Measurements from ENCODE around the gene MACC1. TPM values are rescaled to one million over a fixed set of nuclear protein-coding genes. Genes with fewer than 3 reads are reported as not detected.

MACC1 gene
- polyA plus RNA-seq, 1 of the 3 experiments (the other 2 are of a cell fraction) = not detected

DNA sequence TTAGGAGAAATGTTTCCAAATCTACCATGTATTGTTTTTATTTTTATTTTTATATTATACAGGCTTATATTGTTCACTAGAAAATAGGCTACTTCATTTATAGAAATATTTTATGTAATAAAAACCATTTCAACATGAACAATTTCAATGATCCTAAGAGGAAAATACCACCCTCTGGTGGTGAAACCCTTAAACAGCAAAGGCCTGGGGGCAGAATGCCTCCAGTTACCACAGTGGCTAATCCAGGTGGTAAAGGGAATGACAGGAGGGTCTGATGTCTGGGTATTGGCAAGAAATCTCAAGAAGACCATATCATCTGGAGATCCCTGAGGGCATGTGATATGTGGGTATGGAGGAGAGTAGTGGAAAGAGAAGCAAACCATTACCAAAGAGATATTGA, 19.3 kb downstream of the MACC1 start:
- ChIA-PET POLR2A (no interaction called here), CTCF (interaction anchor here (1.2 to 2.5 kb wide), 3 partner anchors 23 to 165 kb away, joined by 3 to 6 read pairs (median 4); no protein-coding TSS in a partner anchor)
- H3K27me3 ChIP-seq (ENCODE audit: insufficient read depth) = no peaks in the 10 kb centered on the region
- H4K20me1 ChIP-seq (ENCODE audit: insufficient read depth) = no peaks in the 10 kb centered on the region
- no peak overlapping the region for H3K9ac ChIP-seq
- H3K4me2 ChIP-seq = no peak overlapping the region
- peaks cover 0 to 9% of the 10 kb centered on the region in 2 experiments; a peak in 2 of 4 replicates for H3K4me1 ChIP-seq (ENCODE audit: control insufficient read depth in 1 of 2, insufficient read depth in 2 of 2, low read depth in 1 of 2, low read length in 1 of 2)
- H3K27ac ChIP-seq (ENCODE audit: low read depth in 2 of 2, low read length in 1 of 2) = no peak overlapping the region
- no peaks in the 10 kb centered on the region for H3K36me3 ChIP-seq (replicated peaks in 1 of 2; ENCODE audit: control insufficient read depth in 1 of 2, insufficient read depth in 2 of 2, low read length in 1 of 2)
- no peak overlapping the region for H3K4me3 ChIP-seq (ENCODE audit: low read depth in 2 of 2, low read length in 1 of 2)
- peaks cover 7% of the 10 kb centered on the region for H3F3A ChIP-seq (replicated peaks; ENCODE audit: insufficient read depth)
- no peak overlapping the region for H2AFZ ChIP-seq (ENCODE audit: low read depth)
- H3K9me3 ChIP-seq = no peaks in the 10 kb centered on the region
- no peaks in the 10 kb centered on the region for H3K79me2 ChIP-seq (ENCODE audit: insufficient read depth)
- TF ChIP-seq FOSL2 (IDR thresholded peaks at IDR 0.05; ENCODE audit: borderline replicate concordance, low read depth) = no peak
- TF ChIP-seq, protein P1, sequence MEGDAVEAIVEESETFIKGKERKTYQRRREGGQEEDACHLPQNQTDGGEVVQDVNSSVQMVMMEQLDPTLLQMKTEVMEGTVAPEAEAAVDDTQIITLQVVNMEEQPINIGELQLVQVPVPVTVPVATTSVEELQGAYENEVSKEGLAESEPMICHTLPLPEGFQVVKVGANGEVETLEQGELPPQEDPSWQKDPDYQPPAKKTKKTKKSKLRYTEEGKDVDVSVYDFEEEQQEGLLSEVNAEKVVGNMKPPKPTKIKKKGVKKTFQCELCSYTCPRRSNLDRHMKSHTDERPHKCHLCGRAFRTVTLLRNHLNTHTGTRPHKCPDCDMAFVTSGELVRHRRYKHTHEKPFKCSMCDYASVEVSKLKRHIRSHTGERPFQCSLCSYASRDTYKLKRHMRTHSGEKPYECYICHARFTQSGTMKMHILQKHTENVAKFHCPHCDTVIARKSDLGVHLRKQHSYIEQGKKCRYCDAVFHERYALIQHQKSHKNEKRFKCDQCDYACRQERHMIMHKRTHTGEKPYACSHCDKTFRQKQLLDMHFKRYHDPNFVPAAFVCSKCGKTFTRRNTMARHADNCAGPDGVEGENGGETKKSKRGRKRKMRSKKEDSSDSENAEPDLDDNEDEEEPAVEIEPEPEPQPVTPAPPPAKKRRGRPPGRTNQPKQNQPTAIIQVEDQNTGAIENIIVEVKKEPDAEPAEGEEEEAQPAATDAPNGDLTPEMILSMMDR (IDR thresholded peaks at IDR 0.05) = peak; percentile 48; the same call in 1 of the 2 replicates
- DNase-seq = peak; percentile 34
- no peaks in the 10 kb centered on the region for H3K9me2 ChIP-seq

DNA sequence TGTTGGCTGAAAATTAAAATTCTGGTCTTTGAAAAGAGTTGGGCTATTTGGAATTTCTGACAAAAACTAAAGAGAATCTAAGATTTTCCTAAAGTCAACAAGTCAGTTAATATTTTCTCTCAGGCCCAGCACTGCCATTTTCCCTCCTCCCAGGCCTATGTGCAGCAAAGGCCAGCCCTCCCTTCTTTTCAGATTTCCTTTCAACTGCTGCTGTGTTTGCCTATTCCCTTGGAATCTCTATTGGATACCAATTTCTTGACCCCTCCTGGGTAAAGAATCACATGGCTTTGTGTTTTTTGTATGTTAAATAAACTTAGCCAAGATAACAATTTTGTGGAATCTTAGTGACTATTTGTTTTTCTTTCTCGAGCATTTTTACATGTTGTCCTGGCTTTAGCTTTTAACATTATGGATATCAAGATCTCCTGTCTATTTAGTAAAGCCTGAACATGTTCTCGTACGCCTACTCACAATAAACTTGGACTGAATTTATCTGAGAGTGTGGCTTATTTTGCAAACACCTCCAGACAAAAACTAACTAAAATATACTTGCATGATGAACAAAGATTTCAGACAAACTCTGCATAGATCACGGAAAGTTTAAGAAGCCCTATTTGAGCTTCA, 19.9 kb downstream of the MACC1 start:
- Histone ChIP-seq H3K27me3 (ENCODE audit: insufficient read depth) (no peaks in the 10 kb centered on the region), H3K4me2 (no peak overlapping the region), H3K79me2 (ENCODE audit: insufficient read depth) (no peaks in the 10 kb centered on the region), H2AFZ (ENCODE audit: low read depth) (no peak overlapping the region), H3K9ac (no peak overlapping the region), H3F3A (replicated peaks; ENCODE audit: insufficient read depth) (peaks cover 7% of the 10 kb centered on the region), H3K9me3 (no peaks in the 10 kb centered on the region), H3K36me3 (replicated peaks in 1 of 2; ENCODE audit: control insufficient read depth in 1 of 2, insufficient read depth in 2 of 2, low read length in 1 of 2) (no peaks in the 10 kb centered on the region), H3K27ac (ENCODE audit: low read depth in 2 of 2, low read length in 1 of 2) (no peak overlapping the region), H4K20me1 (ENCODE audit: insufficient read depth) (no peaks in the 10 kb centered on the region), H3K9me2 (no peaks in the 10 kb centered on the region), H3K4me1 (ENCODE audit: control insufficient read depth in 1 of 2, insufficient read depth in 2 of 2, low read depth in 1 of 2, low read length in 1 of 2) (peaks cover 0 to 9% of the 10 kb centered on the region in 2 experiments; a peak in 2 of 4 replicates), H3K4me3 (ENCODE audit: low read depth in 2 of 2, low read length in 1 of 2) (no peak overlapping the region)
- ChIA-PET POLR2A (no interaction called here), CTCF (interaction anchor here (1.2 to 2.5 kb wide), 4 partner anchors 17 to 164 kb away, joined by 3 to 6 read pairs (median 4); no protein-coding TSS in a partner anchor)
- WGBS (ENCODE audit: low lambda C conversion rate) = 91% methylated on average over 4 of the region's 4 CpGs
- DNase-seq = no peak
- TF ChIP-seq EP300 (IDR thresholded peaks at IDR 0.05; ENCODE audit: borderline replicate concordance in 1 of 2, low read depth in 1 of 2, low read length in 1 of 2) (no peak), GATA2 (CRISPR knock-in tag; IDR thresholded peaks at IDR 0.05) (no peak), TCF12 (IDR thresholded peaks at IDR 0.05) (no peak), RCOR1 (IDR thresholded peaks at IDR 0.05; ENCODE audit: low read length) (no peak), RFX5 (IDR thresholded peaks at IDR 0.05; ENCODE audit: low read length) (no peak), RXRA (IDR thresholded peaks at IDR 0.05; ENCODE audit: borderline replicate concordance, low read depth) (no peak), NRF1 (IDR thresholded peaks at IDR 0.05; ENCODE audit: low read depth, low read length) (no peak), TEAD4 (IDR thresholded peaks at IDR 0.05; ENCODE audit: borderline replicate concordance, insufficient read depth) (no peak), FOXJ3 (CRISPR knock-in tag; IDR thresholded peaks at IDR 0.05) (no peak), FOSL2 (IDR thresholded peaks at IDR 0.05; ENCODE audit: borderline replicate concordance, low read depth) (no peak), CHD2 (IDR thresholded peaks at IDR 0.05; ENCODE audit: low read length, partially characterized antibody) (no peak), FOXM1 (IDR thresholded peaks at IDR 0.05; ENCODE audit: low read depth) (no peak)
- TF ChIP-seq, protein P2, sequence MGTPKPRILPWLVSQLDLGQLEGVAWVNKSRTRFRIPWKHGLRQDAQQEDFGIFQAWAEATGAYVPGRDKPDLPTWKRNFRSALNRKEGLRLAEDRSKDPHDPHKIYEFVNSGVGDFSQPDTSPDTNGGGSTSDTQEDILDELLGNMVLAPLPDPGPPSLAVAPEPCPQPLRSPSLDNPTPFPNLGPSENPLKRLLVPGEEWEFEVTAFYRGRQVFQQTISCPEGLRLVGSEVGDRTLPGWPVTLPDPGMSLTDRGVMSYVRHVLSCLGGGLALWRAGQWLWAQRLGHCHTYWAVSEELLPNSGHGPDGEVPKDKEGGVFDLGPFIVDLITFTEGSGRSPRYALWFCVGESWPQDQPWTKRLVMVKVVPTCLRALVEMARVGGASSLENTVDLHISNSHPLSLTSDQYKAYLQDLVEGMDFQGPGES (IDR thresholded peaks at IDR 0.05; ENCODE audit: low read depth, low read length) = no peak
- TF ChIP-seq, protein P3, sequence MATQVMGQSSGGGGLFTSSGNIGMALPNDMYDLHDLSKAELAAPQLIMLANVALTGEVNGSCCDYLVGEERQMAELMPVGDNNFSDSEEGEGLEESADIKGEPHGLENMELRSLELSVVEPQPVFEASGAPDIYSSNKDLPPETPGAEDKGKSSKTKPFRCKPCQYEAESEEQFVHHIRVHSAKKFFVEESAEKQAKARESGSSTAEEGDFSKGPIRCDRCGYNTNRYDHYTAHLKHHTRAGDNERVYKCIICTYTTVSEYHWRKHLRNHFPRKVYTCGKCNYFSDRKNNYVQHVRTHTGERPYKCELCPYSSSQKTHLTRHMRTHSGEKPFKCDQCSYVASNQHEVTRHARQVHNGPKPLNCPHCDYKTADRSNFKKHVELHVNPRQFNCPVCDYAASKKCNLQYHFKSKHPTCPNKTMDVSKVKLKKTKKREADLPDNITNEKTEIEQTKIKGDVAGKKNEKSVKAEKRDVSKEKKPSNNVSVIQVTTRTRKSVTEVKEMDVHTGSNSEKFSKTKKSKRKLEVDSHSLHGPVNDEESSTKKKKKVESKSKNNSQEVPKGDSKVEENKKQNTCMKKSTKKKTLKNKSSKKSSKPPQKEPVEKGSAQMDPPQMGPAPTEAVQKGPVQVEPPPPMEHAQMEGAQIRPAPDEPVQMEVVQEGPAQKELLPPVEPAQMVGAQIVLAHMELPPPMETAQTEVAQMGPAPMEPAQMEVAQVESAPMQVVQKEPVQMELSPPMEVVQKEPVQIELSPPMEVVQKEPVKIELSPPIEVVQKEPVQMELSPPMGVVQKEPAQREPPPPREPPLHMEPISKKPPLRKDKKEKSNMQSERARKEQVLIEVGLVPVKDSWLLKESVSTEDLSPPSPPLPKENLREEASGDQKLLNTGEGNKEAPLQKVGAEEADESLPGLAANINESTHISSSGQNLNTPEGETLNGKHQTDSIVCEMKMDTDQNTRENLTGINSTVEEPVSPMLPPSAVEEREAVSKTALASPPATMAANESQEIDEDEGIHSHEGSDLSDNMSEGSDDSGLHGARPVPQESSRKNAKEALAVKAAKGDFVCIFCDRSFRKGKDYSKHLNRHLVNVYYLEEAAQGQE (IDR thresholded peaks at IDR 0.05; ENCODE audit: low read depth, low read length) = no peak
- TF ChIP-seq, protein P4, sequence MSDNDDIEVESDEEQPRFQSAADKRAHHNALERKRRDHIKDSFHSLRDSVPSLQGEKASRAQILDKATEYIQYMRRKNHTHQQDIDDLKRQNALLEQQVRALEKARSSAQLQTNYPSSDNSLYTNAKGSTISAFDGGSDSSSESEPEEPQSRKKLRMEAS (IDR thresholded peaks at IDR 0.05; ENCODE audit: low read depth) = no peak
- TF ChIP-seq, protein P5, sequence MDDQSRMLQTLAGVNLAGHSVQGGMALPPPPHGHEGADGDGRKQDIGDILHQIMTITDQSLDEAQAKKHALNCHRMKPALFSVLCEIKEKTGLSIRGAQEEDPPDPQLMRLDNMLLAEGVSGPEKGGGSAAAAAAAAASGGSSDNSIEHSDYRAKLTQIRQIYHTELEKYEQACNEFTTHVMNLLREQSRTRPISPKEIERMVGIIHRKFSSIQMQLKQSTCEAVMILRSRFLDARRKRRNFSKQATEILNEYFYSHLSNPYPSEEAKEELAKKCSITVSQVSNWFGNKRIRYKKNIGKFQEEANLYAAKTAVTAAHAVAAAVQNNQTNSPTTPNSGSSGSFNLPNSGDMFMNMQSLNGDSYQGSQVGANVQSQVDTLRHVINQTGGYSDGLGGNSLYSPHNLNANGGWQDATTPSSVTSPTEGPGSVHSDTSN (IDR thresholded peaks at IDR 0.05) = no peak
